ENCODE measurements around the gene CDC42SE2. TPM values are rescaled to one million over a fixed set of nuclear protein-coding genes. Genes with fewer than 3 reads are reported as not detected.
"Not testable (repeated sequence)": the region's sequence is repeated elsewhere in the genome, so short reads cannot be mapped to it uniquely, and the experiment has no call there.

Gene CDC42SE2
- total RNA-seq, 1 experiment from 2014 or later = 23.2 TPM

- H3K27me3 Mint-ChIP-seq (ENCODE audit: low read depth); H4K91ac ChIP-seq (ENCODE audit: insufficient read length, low read depth, low read length); H3K9ac ChIP-seq (ENCODE audit: extremely low read depth, insufficient read length, low read length); H3K23ac ChIP-seq (ENCODE audit: insufficient read length, low read depth, low read length); H3K14ac ChIP-seq (ENCODE audit: insufficient read depth, low read length); H2BK5ac ChIP-seq (ENCODE audit: insufficient read length, low read length); H3K23me2 ChIP-seq (ENCODE audit: insufficient read length, low read depth, low read length, poor library complexity, severe bottlenecking); H2AFZ ChIP-seq (ENCODE audit: low read length); H2BK20ac ChIP-seq (ENCODE audit: low read depth, low read length, poor library complexity, severe bottlenecking); H2AK5ac ChIP-seq (ENCODE audit: insufficient read length, low read length); H3K27me3 ChIP-seq (ENCODE audit: insufficient read depth, low read length); H3K4me1 ChIP-seq (ENCODE audit: insufficient read depth, low read length); H3K27ac ChIP-seq (ENCODE audit: insufficient read length, low read depth, low read length); H3K9me3 ChIP-seq (ENCODE audit: control insufficient read depth, low read depth, low read length); H3K27ac Mint-ChIP-seq; H2BK15ac ChIP-seq (ENCODE audit: low read depth, low read length); H3K56ac ChIP-seq (ENCODE audit: insufficient read length, low read depth, low read length); H3K18ac ChIP-seq (ENCODE audit: insufficient read length, low read depth, low read length); H3K79me2 ChIP-seq (ENCODE audit: insufficient read depth, low read length); H2BK120ac ChIP-seq (ENCODE audit: low read depth, low read length, poor library complexity, severe bottlenecking); H3T11ph ChIP-seq (ENCODE audit: low read length); H3K4me2 ChIP-seq (ENCODE audit: insufficient read depth, insufficient read length, low read length); H4K20me1 ChIP-seq (ENCODE audit: control insufficient read depth, insufficient read depth, insufficient read length); H3K4me3 Mint-ChIP-seq; H3K4me1 Mint-ChIP-seq; DNase-seq; H2BK12ac ChIP-seq (ENCODE audit: insufficient read length, low read depth, low read length); H3K4ac ChIP-seq (ENCODE audit: low read depth, low read length); H4K5ac ChIP-seq (ENCODE audit: insufficient read length, low read depth, low read length); H4K8ac ChIP-seq (replicated peaks; ENCODE audit: insufficient read length, low read depth, low read length); H3K79me1 ChIP-seq (ENCODE audit: insufficient read depth, low read depth, low read length, poor library complexity, severe bottlenecking): not testable (repeated sequence)
- no CpG with 5 or more reads among the region's 3 CpGs for WGBS (ENCODE audit: extremely low coverage, insufficient read length, low lambda C conversion rate)
- peaks cover 45 to 52% of the 10 kb centered on the region in 2 experiments for H3K9me3 Mint-ChIP-seq
- H3K36me3 Mint-ChIP-seq (ENCODE audit: insufficient read depth in 1 of 3, low read depth in 3 of 3) = peaks cover 31 to 44% (median 39%) of the 10 kb centered on the region in 3 experiments
These were observed 82.4 kb downstream of the CDC42SE2 start for GRCh38 chr5:131346204-131346603.
